GM06990 (cell line): ENCODE data around the gene IGF1.

Source experiments
- DNase-seq: peaks from one replicate; pipeline ENCODE4 v3.0.0-alpha.2; 2011; ENCODE audit not compliant: insufficient read length; ENCODE audit errors: extremely low read depth
- H3K27me3 ChIP-seq: replicated peaks from 2 replicates; pipeline ENCODE4 v1.6.0; 2011; ENCODE audit warnings: low read length; ENCODE audit not compliant: control insufficient read depth, insufficient read depth
- H3K36me3 ChIP-seq: 2 replicates; pipeline ENCODE4 v1.5.1; 2011; ENCODE audit warnings: low read length; ENCODE audit not compliant: control insufficient read depth, insufficient read depth
- H3K4me3 ChIP-seq: replicated peaks from 2 replicates; pipeline ENCODE4 v1.5.1; 2011; ENCODE audit warnings: low read depth, mild to moderate bottlenecking, control low read depth, low read length
- CTCF ChIP-seq: IDR thresholded peaks from 2 replicates; pipeline ENCODE4 v1.5.1; 2011; ENCODE audit warnings: low read length, control low read depth, mild to moderate bottlenecking, inconsistent platforms; ENCODE audit not compliant: insufficient read depth, poor library complexity, severe bottlenecking

The IGF1 gene

GRCh38 chr12:102511575-102511974, 31.2 kb upstream of the IGF1 start:
- Histone ChIP-seq H3K4me3 (no peak overlapping the region), H3K36me3 (no peaks in the 10 kb centered on the region), H3K27me3 (no peaks in the 10 kb centered on the region)
- no peak for DNase-seq
- TF ChIP-seq CTCF = no peak

- H3K36me3 ChIP-seq = no peaks in the 10 kb centered on the region
- H3K27me3 ChIP-seq = no peaks in the 10 kb centered on the region
- no peak overlapping the region for H3K4me3 ChIP-seq
- no peak for DNase-seq
- no peak for TF ChIP-seq CTCF
Observed at GRCh38 chr12:102510463-102510862, 30.1 kb upstream of the IGF1 start.

GRCh38 chr12:102510031-102510430, 29.7 kb upstream of the IGF1 start:
- TF ChIP-seq CTCF = no peak
- H3K4me3 ChIP-seq = no peak overlapping the region
- no peaks in the 10 kb centered on the region for H3K27me3 ChIP-seq
- no peak for DNase-seq
- no peaks in the 10 kb centered on the region for H3K36me3 ChIP-seq

- Histone ChIP-seq H3K4me3 (no peak overlapping the region), H3K27me3 (no peaks in the 10 kb centered on the region), H3K36me3 (no peaks in the 10 kb centered on the region)
- TF ChIP-seq CTCF = no peak
- DNase-seq = no peak
Observed at GRCh38 chr12:102509123-102509626, 28.8 kb upstream of the IGF1 start.

GRCh38 chr12:102508052-102508451, 27.7 kb upstream of the IGF1 start:
- Histone ChIP-seq H3K36me3 (no peaks in the 10 kb centered on the region), H3K27me3 (no peaks in the 10 kb centered on the region), H3K4me3 (no peak overlapping the region)
- no peak for DNase-seq
- TF ChIP-seq CTCF = no peak

- DNase-seq = no peak
- no peak for TF ChIP-seq CTCF
Observed at GRCh38 chr12:102507301-102507700, 26.9 kb upstream of the IGF1 start.

More at GRCh38 chr12:102507301-102507700, 26.9 kb upstream of the IGF1 start:
- H3K36me3 ChIP-seq = no peaks in the 10 kb centered on the region
- H3K27me3 ChIP-seq = no peaks in the 10 kb centered on the region
- H3K4me3 ChIP-seq = no peak overlapping the region
